ENCODE data around the gene BAIAP2.

GRCh38 chr17:81035521-81036196 lies 708 bp downstream of the BAIAP2 start:
- TF ChIP-seq, protein P1, sequence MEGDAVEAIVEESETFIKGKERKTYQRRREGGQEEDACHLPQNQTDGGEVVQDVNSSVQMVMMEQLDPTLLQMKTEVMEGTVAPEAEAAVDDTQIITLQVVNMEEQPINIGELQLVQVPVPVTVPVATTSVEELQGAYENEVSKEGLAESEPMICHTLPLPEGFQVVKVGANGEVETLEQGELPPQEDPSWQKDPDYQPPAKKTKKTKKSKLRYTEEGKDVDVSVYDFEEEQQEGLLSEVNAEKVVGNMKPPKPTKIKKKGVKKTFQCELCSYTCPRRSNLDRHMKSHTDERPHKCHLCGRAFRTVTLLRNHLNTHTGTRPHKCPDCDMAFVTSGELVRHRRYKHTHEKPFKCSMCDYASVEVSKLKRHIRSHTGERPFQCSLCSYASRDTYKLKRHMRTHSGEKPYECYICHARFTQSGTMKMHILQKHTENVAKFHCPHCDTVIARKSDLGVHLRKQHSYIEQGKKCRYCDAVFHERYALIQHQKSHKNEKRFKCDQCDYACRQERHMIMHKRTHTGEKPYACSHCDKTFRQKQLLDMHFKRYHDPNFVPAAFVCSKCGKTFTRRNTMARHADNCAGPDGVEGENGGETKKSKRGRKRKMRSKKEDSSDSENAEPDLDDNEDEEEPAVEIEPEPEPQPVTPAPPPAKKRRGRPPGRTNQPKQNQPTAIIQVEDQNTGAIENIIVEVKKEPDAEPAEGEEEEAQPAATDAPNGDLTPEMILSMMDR (IDR thresholded peaks at IDR 0.05; ENCODE audit: low read length) = no peak
- no peak for TF ChIP-seq EZH2 (optimal IDR thresholded peaks at IDR 0.05; ENCODE audit: low read depth, low read length)
